Trophoblast cell (in vitro differentiated cells and primary cell): Measurements from ENCODE around the gene LRRC46.

Experiments used
- DNase-seq, 2 donors: peaks; one replicate each; pipeline ENCODE4 v3.0.0-alpha.2; 2016
- H2AFZ ChIP-seq: 2 replicates; pipeline ENCODE4 v1.6.1; 2013; ENCODE audit warnings: low read length, moderate library complexity, mild to moderate bottlenecking; ENCODE audit not compliant: insufficient read depth, poor library complexity
- H2AK5ac ChIP-seq: 2 replicates; pipeline ENCODE4 v1.6.1; 2013; ENCODE audit warnings: mild to moderate bottlenecking, low read length
- H2BK120ac ChIP-seq: 2 replicates; pipeline ENCODE4 v1.6.1; 2013; ENCODE audit warnings: low read length, mild to moderate bottlenecking, moderate library complexity; ENCODE audit not compliant: insufficient read depth, poor library complexity
- H2BK12ac ChIP-seq: 2 replicates; pipeline ENCODE4 v1.6.1; 2013; ENCODE audit warnings: mild to moderate bottlenecking, low read length, moderate library complexity
- H2BK5ac ChIP-seq: 2 replicates; pipeline ENCODE4 v1.6.1; 2013; ENCODE audit warnings: low read length, low read depth, moderate library complexity, mild to moderate bottlenecking; ENCODE audit not compliant: poor library complexity
- H3K14ac ChIP-seq: 2 replicates; pipeline ENCODE4 v1.6.1; 2013; ENCODE audit warnings: mild to moderate bottlenecking, low read length
- H3K18ac ChIP-seq: 2 replicates; pipeline ENCODE4 v1.6.1; 2013; ENCODE audit warnings: mild to moderate bottlenecking, low read length
- H3K23ac ChIP-seq: 2 replicates; pipeline ENCODE4 v1.6.1; 2013; ENCODE audit warnings: low read length
- H3K27ac ChIP-seq: 2 replicates; pipeline ENCODE4 v1.5.1; 2013; ENCODE audit warnings: low read depth, mild to moderate bottlenecking, inconsistent platforms, low read length, moderate library complexity
- H3K27me3 ChIP-seq: 2 replicates; pipeline ENCODE4 v1.6.1; 2013; ENCODE audit warnings: inconsistent platforms, mild to moderate bottlenecking, low read length, moderate library complexity; ENCODE audit not compliant: insufficient read depth
- H3K36me3 ChIP-seq, 2 experiments: 1 replicate in 1 of 2; 2 replicates in 1 of 2; pipeline ENCODE4 v1.6.1; 2013; ENCODE audit warnings: low read length in 2 of 2, mild to moderate bottlenecking in 2 of 2, moderate library complexity in 1 of 2; ENCODE audit not compliant: insufficient read depth in 2 of 2, control insufficient read depth in 1 of 2
- H3K4ac ChIP-seq: 2 replicates; pipeline ENCODE4 v1.6.1; 2013; ENCODE audit warnings: low read depth, mild to moderate bottlenecking, low read length, moderate library complexity
- H3K4me1 ChIP-seq, 2 experiments: 1 replicate in 1 of 2; 2 replicates in 1 of 2; pipeline ENCODE4 v1.6.1; 2013; ENCODE audit warnings: low read length in 2 of 2, mild to moderate bottlenecking in 2 of 2, moderate library complexity in 1 of 2; ENCODE audit not compliant: insufficient read depth in 2 of 2, control insufficient read depth in 1 of 2
- H3K4me2 ChIP-seq: 2 replicates; pipeline ENCODE4 v1.6.1; 2013; ENCODE audit warnings: inconsistent platforms, mild to moderate bottlenecking, low read length, moderate library complexity
- H3K4me3 ChIP-seq: 2 replicates; pipeline ENCODE4 v1.5.1; 2013; ENCODE audit warnings: mild to moderate bottlenecking, low read depth, low read length, inconsistent platforms
- H3K79me1 ChIP-seq: one replicate; pipeline ENCODE4 v1.6.1; 2013; ENCODE audit warnings: low read length
- H3K79me2 ChIP-seq: 2 replicates; pipeline ENCODE4 v1.6.1; 2013; ENCODE audit warnings: low read length, mild to moderate bottlenecking; ENCODE audit not compliant: control insufficient read depth, insufficient read depth, poor library complexity
- H3K9ac ChIP-seq: 2 replicates; pipeline ENCODE4 v1.6.1; 2013; ENCODE audit warnings: mild to moderate bottlenecking, low read length
- H3K9me3 ChIP-seq: 2 replicates; pipeline ENCODE4 v1.6.1; 2013; ENCODE audit warnings: low read depth, mild to moderate bottlenecking, control low read depth, inconsistent platforms, low read length; ENCODE audit not compliant: insufficient read depth
- H4K12ac ChIP-seq: 2 replicates; pipeline ENCODE4 v1.6.1; 2013; ENCODE audit warnings: low read depth, mild to moderate bottlenecking, low read length, moderate library complexity
- H4K8ac ChIP-seq: 2 replicates; pipeline ENCODE4 v1.6.1; 2013; ENCODE audit warnings: low read depth, mild to moderate bottlenecking, low read length, moderate library complexity
- H4K91ac ChIP-seq: one replicate; pipeline ENCODE4 v1.6.1; 2013; ENCODE audit warnings: low read depth, mild to moderate bottlenecking, low read length, moderate library complexity
- WGBS: extraction: QIAGEN DNeasy Blood & Tissue Kit; methylation state at CpG from one replicate; pipeline ENCODE4 v1.1.7; 2013; ENCODE audit warnings: missing lambda C conversion rate; ENCODE audit not compliant: insufficient read length, insufficient coverage; ENCODE audit errors: extremely low coverage; 5-methylcytosine and 5-hydroxymethylcytosine counted together

The LRRC46 gene

GRCh38 chr17:47852113-47852949, 20.9 kb downstream of the LRRC46 start:
- Histone ChIP-seq H2BK5ac (no peak overlapping the region), H2AFZ (no peak overlapping the region), H2AK5ac (no peak overlapping the region), H3K14ac (no peak overlapping the region), H3K79me1 (peaks cover 19% of the 10 kb centered on the region), H3K4me2 (peak overlapping the region; percentile 1), H3K23ac (peak overlapping the region; percentile 69), H3K79me2 (peaks cover 15% of the 10 kb centered on the region), H2BK12ac (no peak overlapping the region), H4K8ac (no peak overlapping the region), H3K9me3 (no peaks in the 10 kb centered on the region), H3K27ac (no peak overlapping the region), H4K12ac (no peak overlapping the region), H3K27me3 (peaks cover 13% of the 10 kb centered on the region), H3K4me3 (no peak overlapping the region), H2BK120ac (no peak overlapping the region), H3K4me1 (peaks cover 24 to 33% of the 10 kb centered on the region in 2 experiments), H3K4ac (no peak overlapping the region), H3K36me3 (peaks cover 5 to 7% of the 10 kb centered on the region in 2 experiments), H3K18ac (no peak overlapping the region), H3K9ac (peak overlapping the region; percentile 10), H4K91ac (peak overlapping the region; percentile 59)
- no CpG with 5 or more reads among the region's 32 CpGs for WGBS
- no peak for DNase-seq

- no peaks in the 10 kb centered on the region for H3K9me3 ChIP-seq
- H2BK5ac ChIP-seq, result no peak overlapping the region
- no peak overlapping the region for H3K14ac ChIP-seq
- H3K79me2 ChIP-seq, result peaks cover 13% of the 10 kb centered on the region
- peaks cover 19 to 25% of the 10 kb centered on the region in 2 experiments for H3K4me1 ChIP-seq
- no peak overlapping the region for H3K18ac ChIP-seq
- no peak overlapping the region for H3K23ac ChIP-seq
- no peak for DNase-seq
- no peak overlapping the region for H4K12ac ChIP-seq
- H3K4me3 ChIP-seq, result no peak overlapping the region
- H3K4ac ChIP-seq, result no peak overlapping the region
- H3K36me3 ChIP-seq, result peaks cover 1 to 4% of the 10 kb centered on the region in 2 experiments
- H3K27me3 ChIP-seq, result peaks cover 13% of the 10 kb centered on the region
- WGBS, result no CpG with 5 or more reads among the region's 5 CpGs
- H2AFZ ChIP-seq, result no peak overlapping the region
- H3K79me1 ChIP-seq, result peaks cover 18% of the 10 kb centered on the region
- H2AK5ac ChIP-seq, result peak overlapping the region; percentile 13
- no peak overlapping the region for H2BK12ac ChIP-seq
- no peak overlapping the region for H4K8ac ChIP-seq
- H2BK120ac ChIP-seq, result no peak overlapping the region
- no peak overlapping the region for H3K9ac ChIP-seq
- H4K91ac ChIP-seq, result no peak overlapping the region
- H3K27ac ChIP-seq, result no peak overlapping the region
- H3K4me2 ChIP-seq, result no peak overlapping the region
These were observed 22.1 kb downstream of the LRRC46 start for GRCh38 chr17:47853616-47854015.

GRCh38 chr17:47855737-47856136, 24.3 kb downstream of the LRRC46 start:
- no peak overlapping the region for H3K4me2 ChIP-seq
- no peak overlapping the region for H3K9ac ChIP-seq
- no CpG with 5 or more reads among the region's 3 CpGs for WGBS
- no peak overlapping the region for H2BK120ac ChIP-seq
- H2BK12ac ChIP-seq, result no peak overlapping the region
- no peak overlapping the region for H4K12ac ChIP-seq
- no peak overlapping the region for H3K27ac ChIP-seq
- H2AK5ac ChIP-seq, result no peak overlapping the region
- H2AFZ ChIP-seq, result no peak overlapping the region
- no peak overlapping the region for H3K14ac ChIP-seq
- H4K8ac ChIP-seq, result no peak overlapping the region
- no peak overlapping the region for H3K4me3 ChIP-seq
- no peak overlapping the region for H3K23ac ChIP-seq
- no peak overlapping the region for H3K18ac ChIP-seq
- DNase-seq, result no peak
- H3K4me1 ChIP-seq, result peaks cover 12 to 22% of the 10 kb centered on the region in 2 experiments
- no peak overlapping the region for H2BK5ac ChIP-seq
- no peak overlapping the region for H3K4ac ChIP-seq
- peaks cover 13% of the 10 kb centered on the region for H3K27me3 ChIP-seq
- H3K9me3 ChIP-seq, result no peaks in the 10 kb centered on the region
- H3K79me2 ChIP-seq, result peaks cover 3% of the 10 kb centered on the region
- H3K36me3 ChIP-seq, result no peaks in the 10 kb centered on the region
- H3K79me1 ChIP-seq, result peaks cover 7% of the 10 kb centered on the region
- H4K91ac ChIP-seq, result no peak overlapping the region

GRCh38 chr17:47856830-47857229, 25.4 kb downstream of the LRRC46 start:
- Histone ChIP-seq H2AK5ac (peak overlapping the region; percentile 36), H3K14ac (no peak overlapping the region), H3K79me1 (peaks cover under 1% of the 10 kb centered on the region), H3K27ac (no peak overlapping the region), H3K4me2 (no peak overlapping the region), H3K9me3 (no peaks in the 10 kb centered on the region), H3K18ac (no peak overlapping the region), H2BK120ac (peak overlapping the region; percentile 21), H3K4ac (no peak overlapping the region), H3K9ac (no peak overlapping the region), H4K12ac (no peak overlapping the region), H3K23ac (no peak overlapping the region), H4K8ac (no peak overlapping the region), H2BK5ac (no peak overlapping the region), H2AFZ (no peak overlapping the region), H3K27me3 (peaks cover 13% of the 10 kb centered on the region), H3K4me1 (peaks cover 12 to 17% of the 10 kb centered on the region in 2 experiments), H3K79me2 (peaks cover under 1% of the 10 kb centered on the region), H2BK12ac (peak overlapping the region; percentile 11), H3K4me3 (no peak overlapping the region), H4K91ac (no peak overlapping the region), H3K36me3 (no peaks in the 10 kb centered on the region)
- no peak for DNase-seq
